ENCODE data around the gene AP1S3.
"Not testable (repeated sequence)": the region's sequence is repeated elsewhere in the genome, so short reads cannot be mapped to it uniquely, and the experiment has no call there.

AP1S3 gene

GRCh38 chr2:223801736-223802135 lies 35.6 kb downstream of the AP1S3 start:
- no peak for DNase-seq (ENCODE audit: low spot score)

- no peak for DNase-seq (ENCODE audit: low spot score)
Measured at GRCh38 chr2:223800908-223801307, 36.5 kb downstream of the AP1S3 start.

- no peak for DNase-seq (ENCODE audit: low spot score)
Measured at GRCh38 chr2:223797811-223798721, 39.3 kb downstream of the AP1S3 start.

DNA sequence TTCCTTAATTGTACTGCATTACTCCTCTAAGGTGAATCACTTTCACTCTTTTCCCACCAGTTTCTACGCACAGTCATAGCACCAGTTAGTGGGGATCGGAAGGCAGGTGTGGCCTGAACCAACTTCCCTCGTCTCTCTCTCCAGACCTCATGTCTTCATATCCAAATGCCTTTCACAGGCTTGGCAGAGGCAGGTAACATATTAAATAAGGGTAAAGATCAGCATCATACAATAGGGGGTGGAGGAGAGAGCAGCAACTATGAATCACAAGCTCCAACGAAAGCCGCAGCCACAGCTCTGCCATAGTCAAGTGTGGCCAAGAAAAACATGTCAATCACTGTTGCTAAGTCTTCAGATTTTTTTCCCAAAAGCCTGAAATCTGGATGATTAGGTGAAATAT lies 40.3 kb downstream of the AP1S3 start:
- DNase-seq (ENCODE audit: low spot score) = peak; percentile 75

- DNase-seq (ENCODE audit: low spot score) = no peak
Measured at GRCh38 chr2:223789423-223789822, 48.0 kb downstream of the AP1S3 start.

DNA sequence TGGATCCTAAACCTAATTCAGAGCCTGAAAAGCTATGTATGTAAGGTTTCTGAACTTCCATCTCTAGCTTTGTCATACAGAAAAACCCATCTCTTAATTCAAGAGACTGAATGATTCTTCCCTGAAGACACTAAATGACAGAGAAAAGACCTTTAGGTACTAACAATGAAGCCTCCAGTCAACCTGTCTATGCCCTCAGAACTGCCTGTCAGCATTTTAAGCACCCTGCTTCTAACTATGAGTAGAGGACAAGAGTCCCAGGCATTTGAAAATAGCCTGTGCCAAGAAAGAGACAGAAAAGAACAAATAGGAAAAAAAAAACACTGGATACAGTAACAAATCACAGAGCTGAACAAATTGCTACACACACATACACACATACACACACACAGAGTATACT lies 48.6 kb downstream of the AP1S3 start:
- no peak for DNase-seq (ENCODE audit: low spot score)

- not testable (repeated sequence) for DNase-seq (ENCODE audit: low spot score)
Measured at GRCh38 chr2:223788106-223788505, 49.3 kb downstream of the AP1S3 start.

DNA sequence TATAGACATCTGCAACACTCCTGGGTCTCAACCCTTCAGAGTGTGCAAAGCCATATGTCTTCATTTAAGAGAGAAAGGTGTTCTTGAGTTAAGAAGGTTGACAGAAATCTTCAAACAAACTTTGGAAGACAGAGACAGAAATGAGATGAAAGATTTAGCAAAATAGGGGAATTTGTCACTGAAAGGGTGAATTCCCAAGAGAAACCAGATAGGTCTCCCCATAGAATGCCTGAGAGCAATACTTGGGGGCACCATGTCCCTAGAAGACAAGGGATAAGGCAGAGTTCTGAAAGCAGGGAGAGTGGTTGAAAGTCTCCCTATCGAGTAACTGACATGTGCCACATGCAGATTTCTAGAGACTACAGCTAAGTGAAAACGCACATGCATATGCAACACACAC lies 50.0 kb downstream of the AP1S3 start:
- no peak for DNase-seq (ENCODE audit: low spot score)

DNA sequence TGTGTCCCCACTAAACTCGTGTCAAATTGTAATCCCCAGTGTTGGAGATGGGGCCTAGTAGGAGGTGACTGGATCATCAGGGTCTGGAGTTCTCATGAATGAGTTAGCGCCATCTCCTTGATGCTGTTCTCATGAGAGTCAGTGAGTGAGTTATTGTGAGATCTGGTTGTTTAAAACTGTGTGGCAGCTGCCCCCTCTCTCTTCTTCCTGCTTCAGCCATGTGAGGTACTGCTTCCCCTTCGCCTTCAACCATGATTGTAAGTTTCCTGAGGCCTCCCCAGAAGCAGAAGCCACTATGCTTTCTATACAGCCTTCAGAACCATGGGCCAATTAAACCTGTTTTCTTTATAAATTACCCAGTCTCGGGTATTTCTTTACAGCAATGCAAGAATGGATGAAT lies 50.4 kb downstream of the AP1S3 start:
- no peak for DNase-seq (ENCODE audit: low spot score)

- peak; percentile 22 for DNase-seq (ENCODE audit: low spot score)
Measured at GRCh38 chr2:223786236-223786635, 51.1 kb downstream of the AP1S3 start.

- no peak for DNase-seq (ENCODE audit: low spot score)
Measured at GRCh38 chr2:223784221-223784772, 53.1 kb downstream of the AP1S3 start.

DNA sequence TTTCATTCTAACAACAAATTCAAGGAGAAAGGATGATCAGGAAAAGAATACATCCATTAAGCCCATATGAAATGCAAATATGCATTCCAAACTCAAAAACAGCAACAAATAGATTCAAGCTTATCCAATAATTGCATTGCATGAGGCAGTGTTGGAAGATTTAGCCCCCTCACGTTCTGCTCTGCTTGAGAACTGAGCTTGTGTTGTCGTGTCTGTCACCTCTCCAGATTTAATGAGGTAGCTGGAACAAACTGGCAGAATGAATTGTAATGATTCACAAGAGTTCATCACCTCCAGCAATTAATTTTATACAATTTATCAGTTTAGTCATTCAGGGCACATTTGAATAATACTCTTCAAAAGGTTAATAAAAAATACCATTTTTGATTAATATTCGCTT lies 54.8 kb downstream of the AP1S3 start:
- no peak for DNase-seq (ENCODE audit: low spot score)

- DNase-seq (ENCODE audit: low spot score) = no peak
Measured at GRCh38 chr2:223781560-223781959, 55.8 kb downstream of the AP1S3 start.

GRCh38 chr2:223779877-223780276 lies 57.5 kb downstream of the AP1S3 start:
- peak; percentile 39 for DNase-seq (ENCODE audit: low spot score)

DNA sequence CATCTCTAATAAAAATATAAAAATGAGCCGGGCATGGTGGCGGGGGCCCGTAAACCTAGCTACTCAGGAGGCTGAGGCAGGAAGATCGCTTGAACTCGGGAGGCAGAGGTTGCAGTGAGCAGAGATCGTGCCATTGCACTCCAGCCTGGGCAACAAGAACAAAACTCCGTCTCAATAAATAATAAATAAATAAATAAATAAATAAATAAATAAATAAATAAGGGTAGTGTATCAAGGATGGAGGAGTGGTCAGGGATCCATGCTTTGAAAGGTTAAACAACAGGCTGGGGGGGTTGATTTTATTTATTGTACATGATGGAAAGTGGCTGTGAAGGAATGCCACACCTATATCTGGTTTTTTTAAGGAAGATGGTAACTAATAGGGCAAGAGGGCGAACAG lies 63.2 kb downstream of the AP1S3 start:
- DNase-seq (ENCODE audit: low spot score) = no peak

GRCh38 chr2:223772363-223772762 lies 65.0 kb downstream of the AP1S3 start:
- no peak for DNase-seq (ENCODE audit: low spot score)

GRCh38 chr2:223771475-223771874 lies 65.9 kb downstream of the AP1S3 start:
- no peak for DNase-seq (ENCODE audit: low spot score)

GRCh38 chr2:223768179-223768578 lies 69.2 kb downstream of the AP1S3 start:
- no peak for DNase-seq (ENCODE audit: low spot score)

- DNase-seq (ENCODE audit: low spot score) = no peak
Measured at GRCh38 chr2:223767341-223767740, 70.0 kb downstream of the AP1S3 start.

- DNase-seq (ENCODE audit: low spot score) = no peak
Measured at GRCh38 chr2:223765221-223765785, 72.1 kb downstream of the AP1S3 start.

DNA sequence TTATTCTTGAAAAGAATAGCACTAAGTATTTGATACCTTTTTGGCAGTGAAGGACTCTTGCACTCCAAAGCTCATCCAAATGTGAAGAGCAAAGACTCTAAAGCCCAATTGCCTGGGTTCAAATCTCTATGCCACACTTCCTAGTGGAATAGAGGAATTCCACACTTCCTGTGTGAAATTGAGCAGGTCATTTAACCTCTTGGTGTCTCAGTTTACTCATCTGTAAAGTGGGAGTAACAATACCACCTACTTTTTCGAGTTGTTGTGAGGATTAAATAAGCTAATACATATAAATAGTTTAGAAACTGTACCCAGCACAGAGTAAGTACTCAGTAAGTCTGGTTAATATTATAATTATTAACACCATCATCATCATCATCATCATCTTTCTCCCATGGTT lies 72.6 kb downstream of the AP1S3 start:
- no peak for DNase-seq (ENCODE audit: low spot score)

- DNase-seq (ENCODE audit: low spot score) = no peak
Measured at GRCh38 chr2:223762853-223763252, 74.5 kb downstream of the AP1S3 start.

DNA sequence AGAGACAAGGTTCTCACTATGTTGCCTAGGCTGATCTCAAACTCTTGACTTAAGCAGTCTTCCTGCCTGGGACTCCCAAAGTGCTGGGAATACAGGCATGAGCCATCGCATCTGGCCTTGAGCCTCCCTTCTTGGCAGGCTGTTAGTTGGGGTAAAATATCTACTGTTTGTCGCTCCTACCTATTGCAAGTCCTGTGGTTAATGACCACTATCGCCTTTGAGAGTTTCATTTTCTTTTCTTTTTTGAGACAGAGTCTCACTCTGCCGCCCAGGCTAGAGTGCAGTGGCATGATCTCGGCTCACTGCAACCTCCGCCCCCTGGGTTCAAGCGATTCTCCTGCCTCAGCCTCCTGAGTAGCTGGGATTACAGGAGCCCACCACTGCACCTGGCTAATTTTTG lies 75.6 kb downstream of the AP1S3 start:
- DNase-seq (ENCODE audit: low spot score) = not testable (repeated sequence)

All from LoVo (cell line).